Activated naive CD8-positive, alpha-beta T cell (primary cell): Measurements from ENCODE around the gene RGS3.

Experiments used
- H3K27ac Mint-ChIP-seq: one replicate; pipeline ENCODE4 v1.8.0; 2021; ENCODE audit warnings: mixed read lengths
- H3K27me3 Mint-ChIP-seq: one replicate; pipeline ENCODE4 v1.8.0; 2021; ENCODE audit warnings: mixed read lengths
- H3K36me3 Mint-ChIP-seq: one replicate; pipeline ENCODE4 v1.8.0; 2021; ENCODE audit warnings: mixed read lengths
- H3K4me1 Mint-ChIP-seq: one replicate; pipeline ENCODE4 v1.8.0; 2021; ENCODE audit warnings: low read depth, mixed read lengths
- H3K4me3 Mint-ChIP-seq: one replicate; pipeline ENCODE4 v1.8.0; 2021; ENCODE audit warnings: mild to moderate bottlenecking, mixed read lengths
- H3K9me3 Mint-ChIP-seq: one replicate; pipeline ENCODE4 v1.8.0; 2021; ENCODE audit warnings: low read depth, mixed read lengths

Gene RGS3

GRCh38 chr9:113522419-113522818 is 58.9 kb downstream of the RGS3 start:
- peak overlapping the region; percentile 88 for H3K27ac Mint-ChIP-seq
- H3K4me3 Mint-ChIP-seq, result peak overlapping the region; percentile 77
- H3K9me3 Mint-ChIP-seq, result no peaks in the 10 kb centered on the region
- H3K27me3 Mint-ChIP-seq, result no peaks in the 10 kb centered on the region
- peaks cover 6% of the 10 kb centered on the region for H3K36me3 Mint-ChIP-seq
- H3K4me1 Mint-ChIP-seq, result peaks cover 94% of the 10 kb centered on the region

- H3K36me3 Mint-ChIP-seq, result peaks cover 9% of the 10 kb centered on the region
- peak overlapping the region; percentile 77 for H3K4me3 Mint-ChIP-seq
- H3K9me3 Mint-ChIP-seq, result no peaks in the 10 kb centered on the region
- H3K27me3 Mint-ChIP-seq, result no peaks in the 10 kb centered on the region
- peaks cover 95% of the 10 kb centered on the region for H3K4me1 Mint-ChIP-seq
- peak overlapping the region; percentile 88 for H3K27ac Mint-ChIP-seq
These were observed 59.3 kb downstream of the RGS3 start for GRCh38 chr9:113522858-113523257.

GRCh38 chr9:113523421-113524141 is 60.1 kb downstream of the RGS3 start:
- no peaks in the 10 kb centered on the region for H3K9me3 Mint-ChIP-seq
- H3K4me1 Mint-ChIP-seq, result peaks cover 90% of the 10 kb centered on the region
- H3K27me3 Mint-ChIP-seq, result no peaks in the 10 kb centered on the region
- peak overlapping the region; percentile 77 for H3K4me3 Mint-ChIP-seq
- H3K27ac Mint-ChIP-seq, result peak overlapping the region; percentile 88
- peaks cover 10% of the 10 kb centered on the region for H3K36me3 Mint-ChIP-seq

- H3K9me3 Mint-ChIP-seq, result no peaks in the 10 kb centered on the region
- H3K27me3 Mint-ChIP-seq, result no peaks in the 10 kb centered on the region
- H3K36me3 Mint-ChIP-seq, result peaks cover 10% of the 10 kb centered on the region
- H3K4me1 Mint-ChIP-seq, result peaks cover 84% of the 10 kb centered on the region
- H3K4me3 Mint-ChIP-seq, result peak overlapping the region; percentile 77
- peak overlapping the region; percentile 88 for H3K27ac Mint-ChIP-seq
These were observed 60.9 kb downstream of the RGS3 start for GRCh38 chr9:113524468-113524867.

- Mint-ChIP-seq H3K27ac (peak overlapping the region; percentile 83), H3K9me3 (no peaks in the 10 kb centered on the region), H3K4me3 (peak overlapping the region; percentile 77), H3K27me3 (no peaks in the 10 kb centered on the region), H3K36me3 (peaks cover 9% of the 10 kb centered on the region), H3K4me1 (peaks cover 79% of the 10 kb centered on the region)
These were observed 61.7 kb downstream of the RGS3 start for GRCh38 chr9:113525205-113525604.

- Mint-ChIP-seq H3K27me3 (no peaks in the 10 kb centered on the region), H3K36me3 (peaks cover 8% of the 10 kb centered on the region), H3K4me3 (peak overlapping the region; percentile 43), H3K9me3 (no peaks in the 10 kb centered on the region), H3K27ac (peak overlapping the region; percentile 83), H3K4me1 (peaks cover 75% of the 10 kb centered on the region)
These were observed 62.3 kb downstream of the RGS3 start for GRCh38 chr9:113525831-113526230.

GRCh38 chr9:113526231-113526746 is 62.8 kb downstream of the RGS3 start:
- Mint-ChIP-seq H3K9me3 (no peaks in the 10 kb centered on the region), H3K27ac (peak overlapping the region; percentile 83), H3K4me3 (peak overlapping the region; percentile 13), H3K36me3 (peaks cover 9% of the 10 kb centered on the region), H3K4me1 (peaks cover 72% of the 10 kb centered on the region), H3K27me3 (no peaks in the 10 kb centered on the region)

GRCh38 chr9:113526841-113527240 is 63.3 kb downstream of the RGS3 start:
- Mint-ChIP-seq H3K36me3 (peaks cover 13% of the 10 kb centered on the region), H3K4me3 (peak overlapping the region; percentile 74), H3K4me1 (peaks cover 68% of the 10 kb centered on the region)

GRCh38 chr9:113528088-113528487 is 64.6 kb downstream of the RGS3 start:
- H3K36me3 Mint-ChIP-seq, result peaks cover 16% of the 10 kb centered on the region
- H3K4me3 Mint-ChIP-seq, result peak overlapping the region; percentile 2
- no peaks in the 10 kb centered on the region for H3K27me3 Mint-ChIP-seq
- peaks cover 56% of the 10 kb centered on the region for H3K4me1 Mint-ChIP-seq
- H3K9me3 Mint-ChIP-seq, result no peaks in the 10 kb centered on the region
- peak overlapping the region; percentile 79 for H3K27ac Mint-ChIP-seq

More at GRCh38 chr9:113526841-113527240, 63.3 kb downstream of the RGS3 start:
- no peaks in the 10 kb centered on the region for H3K9me3 Mint-ChIP-seq
- no peaks in the 10 kb centered on the region for H3K27me3 Mint-ChIP-seq
- H3K27ac Mint-ChIP-seq, result peak overlapping the region; percentile 79

- Mint-ChIP-seq H3K4me1 (peaks cover 48% of the 10 kb centered on the region), H3K36me3 (peaks cover 16% of the 10 kb centered on the region), H3K9me3 (no peaks in the 10 kb centered on the region), H3K27ac (no peak overlapping the region), H3K4me3 (no peak overlapping the region), H3K27me3 (no peaks in the 10 kb centered on the region)
These were observed 65.3 kb downstream of the RGS3 start for GRCh38 chr9:113528811-113529210.

- H3K36me3 Mint-ChIP-seq, result peaks cover 18% of the 10 kb centered on the region
- no peaks in the 10 kb centered on the region for H3K27me3 Mint-ChIP-seq
- no peak overlapping the region for H3K27ac Mint-ChIP-seq
- H3K4me1 Mint-ChIP-seq, result peaks cover 44% of the 10 kb centered on the region
- H3K4me3 Mint-ChIP-seq, result no peak overlapping the region
- no peaks in the 10 kb centered on the region for H3K9me3 Mint-ChIP-seq
These were observed 65.9 kb downstream of the RGS3 start for GRCh38 chr9:113529336-113530009.

GRCh38 chr9:113530022-113530635 is 66.6 kb downstream of the RGS3 start:
- H3K27me3 Mint-ChIP-seq, result no peaks in the 10 kb centered on the region
- H3K36me3 Mint-ChIP-seq, result peaks cover 18% of the 10 kb centered on the region

GRCh38 chr9:113530942-113531341 is 67.4 kb downstream of the RGS3 start:
- peaks cover 31% of the 10 kb centered on the region for H3K4me1 Mint-ChIP-seq
- peaks cover 15% of the 10 kb centered on the region for H3K36me3 Mint-ChIP-seq
- H3K9me3 Mint-ChIP-seq, result no peaks in the 10 kb centered on the region
- H3K4me3 Mint-ChIP-seq, result no peak overlapping the region
- H3K27ac Mint-ChIP-seq, result no peak overlapping the region
- no peaks in the 10 kb centered on the region for H3K27me3 Mint-ChIP-seq

More at GRCh38 chr9:113530022-113530635, 66.6 kb downstream of the RGS3 start:
- no peaks in the 10 kb centered on the region for H3K9me3 Mint-ChIP-seq
- peak overlapping the region; percentile 5 for H3K27ac Mint-ChIP-seq
- no peak overlapping the region for H3K4me3 Mint-ChIP-seq
- peaks cover 38% of the 10 kb centered on the region for H3K4me1 Mint-ChIP-seq

- Mint-ChIP-seq H3K36me3 (peaks cover 17% of the 10 kb centered on the region), H3K27me3 (no peaks in the 10 kb centered on the region), H3K27ac (peak overlapping the region; percentile 42), H3K9me3 (no peaks in the 10 kb centered on the region), H3K4me1 (peaks cover 22% of the 10 kb centered on the region), H3K4me3 (no peak overlapping the region)
These were observed 68.6 kb downstream of the RGS3 start for GRCh38 chr9:113531919-113532808.
